ENCODE data around the gene CASP5.
"Not testable (repeated sequence)": the region's sequence is repeated elsewhere in the genome, so short reads cannot be mapped to it uniquely, and the experiment has no call there.

CASP5 gene

DNA sequence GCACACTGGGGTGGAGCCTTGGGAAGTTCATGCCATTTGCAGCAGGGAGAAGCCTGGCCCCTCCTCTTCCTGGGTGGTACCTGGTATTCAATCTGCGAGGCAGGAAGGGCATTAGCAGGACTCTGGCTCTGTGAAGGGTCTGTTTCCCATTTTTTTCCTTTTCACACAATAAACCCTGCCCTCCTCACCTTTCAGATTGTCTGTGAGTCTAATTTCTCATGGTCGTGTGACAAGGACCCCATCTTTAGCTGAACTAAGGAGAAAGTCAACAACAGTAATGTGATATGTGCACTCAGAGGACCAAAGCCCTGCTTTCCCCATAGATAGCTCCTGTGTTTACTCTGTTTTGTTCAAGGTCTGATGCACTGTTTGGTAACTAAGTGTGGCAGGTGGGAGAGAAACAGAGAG is 28.0 kb downstream of the CASP5 start:
- H3K27ac ChIP-seq (ENCODE audit: low read depth, low read length) = no peak overlapping the region
- no peak overlapping the region for H3K9ac ChIP-seq (ENCODE audit: low read depth, low read length)
- H3K4me3 ChIP-seq (ENCODE audit: low read length) = no peak overlapping the region
- H3K27me3 ChIP-seq (ENCODE audit: insufficient read depth, low read length) = no peaks in the 10 kb centered on the region
- H3K9me3 ChIP-seq (ENCODE audit: insufficient read depth, low read depth, low read length) = no peaks in the 10 kb centered on the region
- WGBS = 92% methylated on average over 2 of the region's 2 CpGs
- H3K4me1 ChIP-seq (ENCODE audit: insufficient read depth, low read length) = no peaks in the 10 kb centered on the region
- H3K36me3 ChIP-seq (ENCODE audit: insufficient read depth, low read length) = no peaks in the 10 kb centered on the region

DNA sequence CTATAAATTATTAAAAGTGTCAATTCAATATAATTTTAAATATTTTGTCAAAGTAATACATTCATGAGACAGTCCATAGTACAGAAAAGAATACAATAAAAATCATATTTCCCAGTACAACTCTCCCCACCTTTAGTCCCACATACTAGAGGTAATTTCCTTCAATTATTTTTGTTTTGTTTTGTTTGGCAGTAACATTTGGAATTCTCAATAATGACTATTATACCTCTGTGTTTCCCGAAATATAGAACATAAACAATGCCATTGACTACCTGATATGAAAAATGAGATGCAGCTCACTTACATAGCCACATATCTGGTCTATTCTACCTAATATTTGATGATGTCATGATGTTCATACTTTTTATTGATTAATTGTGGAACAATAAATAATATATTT is 30.2 kb downstream of the CASP5 start:
- 67% methylated on average over 1 of the region's 1 CpG for WGBS
- no peak overlapping the region for H3K4me3 ChIP-seq (ENCODE audit: low read length)
- H3K9me3 ChIP-seq (ENCODE audit: insufficient read depth, low read depth, low read length) = peaks cover 3% of the 10 kb centered on the region; the same call in 1 of the 2 replicates
- no peaks in the 10 kb centered on the region for H3K36me3 ChIP-seq (ENCODE audit: insufficient read depth, low read length)
- H3K27ac ChIP-seq (ENCODE audit: low read depth, low read length) = no peak overlapping the region
- H3K9ac ChIP-seq (ENCODE audit: low read depth, low read length) = no peak overlapping the region
- H3K27me3 ChIP-seq (ENCODE audit: insufficient read depth, low read length) = no peaks in the 10 kb centered on the region
- H3K4me1 ChIP-seq (ENCODE audit: insufficient read depth, low read length) = no peaks in the 10 kb centered on the region

DNA sequence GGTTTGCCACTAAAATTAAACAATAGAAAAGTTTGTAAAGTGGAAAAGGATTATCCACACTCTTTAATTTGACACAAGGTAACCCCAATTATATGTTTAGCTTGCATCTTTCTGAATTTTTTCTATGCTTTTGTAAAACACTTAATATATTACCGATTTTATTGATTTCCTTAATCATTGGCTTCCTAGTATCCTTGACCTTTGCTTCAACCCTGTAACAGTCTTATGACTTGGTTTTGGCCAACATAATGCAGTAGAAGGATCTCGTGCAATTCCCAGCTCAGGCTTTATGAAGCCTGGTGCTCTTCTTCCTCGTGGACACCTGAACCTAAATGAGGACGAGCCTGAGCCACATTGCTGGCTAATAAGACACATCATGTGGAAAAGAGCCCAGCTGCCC is 31.0 kb downstream of the CASP5 start:
- Histone ChIP-seq H3K4me1 (ENCODE audit: insufficient read depth, low read length) (no peaks in the 10 kb centered on the region), H3K9me3 (ENCODE audit: insufficient read depth, low read depth, low read length) (peaks cover 3% of the 10 kb centered on the region; the same call in 1 of the 2 replicates), H3K9ac (ENCODE audit: low read depth, low read length) (no peak overlapping the region), H3K36me3 (ENCODE audit: insufficient read depth, low read length) (no peaks in the 10 kb centered on the region), H3K27me3 (ENCODE audit: insufficient read depth, low read length) (no peaks in the 10 kb centered on the region), H3K4me3 (ENCODE audit: low read length) (no peak overlapping the region), H3K27ac (ENCODE audit: low read depth, low read length) (no peak overlapping the region)
- 96% methylated on average over 4 of the region's 4 CpGs for WGBS

DNA sequence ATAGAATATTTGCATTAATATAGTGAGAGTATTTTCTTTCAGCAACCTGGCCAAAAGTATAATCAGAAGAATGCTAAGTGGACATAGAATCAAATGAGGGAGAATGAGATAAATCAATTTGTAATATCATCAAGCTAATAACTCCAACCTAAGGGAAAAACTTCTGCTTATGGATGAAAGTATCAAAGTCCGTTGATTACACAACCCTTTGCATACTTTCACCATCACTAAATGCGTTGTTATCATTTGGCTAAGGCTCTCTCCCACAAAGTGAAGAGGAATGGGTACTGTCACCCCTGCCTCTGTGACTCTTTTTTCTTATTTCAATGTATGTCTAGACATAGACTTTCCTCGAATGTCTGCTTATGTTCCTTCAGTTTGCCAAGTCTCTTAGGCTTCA is 38.2 kb downstream of the CASP5 start:
- Histone ChIP-seq H3K9ac (ENCODE audit: low read depth, low read length) (no peak overlapping the region), H3K36me3 (ENCODE audit: insufficient read depth, low read length) (no peaks in the 10 kb centered on the region), H3K9me3 (ENCODE audit: insufficient read depth, low read depth, low read length) (peaks cover 3% of the 10 kb centered on the region; the same call in 1 of the 2 replicates), H3K27ac (ENCODE audit: low read depth, low read length) (no peak overlapping the region), H3K4me1 (ENCODE audit: insufficient read depth, low read length) (no peaks in the 10 kb centered on the region), H3K27me3 (ENCODE audit: insufficient read depth, low read length) (no peaks in the 10 kb centered on the region), H3K4me3 (ENCODE audit: low read length) (no peak overlapping the region)
- WGBS = 96% methylated on average over 3 of the region's 3 CpGs

DNA sequence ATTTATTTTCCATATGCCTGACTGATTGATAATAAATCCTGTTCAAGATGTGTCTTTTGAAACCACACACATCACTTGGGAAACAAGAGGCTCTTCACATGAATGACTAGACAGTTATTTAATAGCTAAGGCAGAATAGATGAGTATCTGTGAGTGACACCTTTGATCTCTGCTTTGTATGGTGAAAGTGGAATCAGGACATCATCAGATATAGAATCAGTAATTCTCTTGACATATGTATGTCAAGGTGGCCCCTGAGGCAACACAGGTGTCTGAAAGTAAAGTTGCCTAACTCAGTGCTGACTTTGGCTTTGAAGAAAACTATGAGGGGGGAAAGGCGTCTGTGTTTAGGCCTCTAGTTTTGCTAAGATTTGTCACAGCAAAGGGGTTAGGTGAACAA is 43.1 kb downstream of the CASP5 start:
- Histone ChIP-seq H3K36me3 (ENCODE audit: insufficient read depth, low read length) (no peaks in the 10 kb centered on the region), H3K9me3 (ENCODE audit: insufficient read depth, low read depth, low read length) (no peaks in the 10 kb centered on the region), H3K4me3 (ENCODE audit: low read length) (no peak overlapping the region), H3K9ac (ENCODE audit: low read depth, low read length) (no peak overlapping the region), H3K27ac (ENCODE audit: low read depth, low read length) (no peak overlapping the region), H3K27me3 (ENCODE audit: insufficient read depth, low read length) (no peaks in the 10 kb centered on the region), H3K4me1 (ENCODE audit: insufficient read depth, low read length) (no peaks in the 10 kb centered on the region)
- 92% methylated on average over 1 of the region's 1 CpG for WGBS

DNA sequence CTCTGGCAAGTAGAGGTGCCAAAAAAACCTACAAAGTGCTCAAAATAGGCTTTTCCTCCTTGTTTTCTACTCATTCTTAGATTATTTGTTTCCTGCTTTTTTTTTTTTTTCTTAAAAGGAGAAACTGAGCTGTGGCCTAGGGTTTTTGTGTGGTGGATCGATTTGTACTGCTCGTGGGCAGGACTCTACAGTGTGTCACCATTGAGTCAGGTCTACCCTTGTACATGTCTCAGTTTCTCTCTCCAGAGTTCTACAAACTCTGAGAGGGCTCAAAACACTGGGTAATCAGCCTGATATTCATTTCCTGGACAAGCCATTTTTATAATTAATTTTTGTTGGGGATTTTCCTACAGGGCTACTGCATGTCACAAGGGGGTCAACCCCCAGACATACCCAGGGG is 49.4 kb downstream of the CASP5 start:
- Histone ChIP-seq H3K9ac (ENCODE audit: low read depth, low read length) (no peak overlapping the region), H3K27ac (ENCODE audit: low read depth, low read length) (no peak overlapping the region), H3K4me3 (ENCODE audit: low read length) (no peak overlapping the region), H3K36me3 (ENCODE audit: insufficient read depth, low read length) (no peaks in the 10 kb centered on the region), H3K27me3 (ENCODE audit: insufficient read depth, low read length) (no peaks in the 10 kb centered on the region), H3K4me1 (ENCODE audit: insufficient read depth, low read length) (0 out of 2 replicates have a peak, but pooled peaks cover 5% of the 10 kb centered on the region), H3K9me3 (ENCODE audit: insufficient read depth, low read depth, low read length) (peaks cover 14% of the 10 kb centered on the region)
- WGBS = 95% methylated on average over 2 of the region's 2 CpGs

DNA sequence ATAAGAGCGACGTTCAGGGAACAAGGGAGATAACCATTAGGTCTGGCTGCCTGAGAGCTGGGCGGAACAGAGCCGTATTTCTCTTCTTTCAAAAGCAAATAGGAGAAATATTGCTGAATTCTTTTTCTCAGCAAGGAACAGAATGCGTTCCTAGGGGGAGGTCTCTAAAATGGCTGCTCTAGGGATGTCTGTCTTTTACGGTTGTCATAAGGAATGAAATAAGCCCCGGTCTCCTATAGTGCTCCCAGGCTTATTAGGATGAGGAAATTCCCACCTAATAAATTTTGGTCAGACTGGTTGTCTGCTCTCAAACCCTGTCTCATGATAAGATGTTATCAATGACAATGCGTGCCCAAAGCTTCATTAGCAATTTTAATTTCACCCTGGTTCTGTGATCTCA is 50.0 kb downstream of the CASP5 start:
- H3K27me3 ChIP-seq (ENCODE audit: insufficient read depth, low read length); H3K9ac ChIP-seq (ENCODE audit: low read depth, low read length); H3K4me3 ChIP-seq (ENCODE audit: low read length); H3K36me3 ChIP-seq (ENCODE audit: insufficient read depth, low read length); H3K27ac ChIP-seq (ENCODE audit: low read depth, low read length); H3K4me1 ChIP-seq (ENCODE audit: insufficient read depth, low read length): not testable (repeated sequence)
- H3K9me3 ChIP-seq (ENCODE audit: insufficient read depth, low read depth, low read length) = peaks cover 14% of the 10 kb centered on the region
- 93% methylated on average over 8 of the region's 8 CpGs for WGBS

DNA sequence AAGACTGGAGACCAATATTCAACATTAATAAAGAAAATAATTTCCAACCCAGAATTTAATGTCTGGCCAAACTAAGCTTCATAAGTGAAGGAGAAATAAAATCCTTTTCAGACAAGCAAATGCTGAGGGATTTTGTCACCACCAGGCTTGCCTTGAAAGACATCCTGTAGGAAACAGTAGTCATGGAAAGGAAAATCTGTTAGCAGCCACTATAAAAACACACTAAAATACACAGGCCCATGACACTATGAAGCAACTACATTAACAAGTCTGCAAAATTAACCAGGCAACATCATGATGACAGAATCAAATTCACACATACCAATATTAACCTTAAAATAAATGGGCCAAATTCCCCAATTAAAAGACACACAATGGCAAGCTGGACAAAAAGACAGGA is 52.2 kb downstream of the CASP5 start:
- Histone ChIP-seq H3K27me3 (ENCODE audit: insufficient read depth, low read length) (no peaks in the 10 kb centered on the region), H3K9ac (ENCODE audit: low read depth, low read length) (no peak overlapping the region), H3K27ac (ENCODE audit: low read depth, low read length) (no peak overlapping the region)

DNA sequence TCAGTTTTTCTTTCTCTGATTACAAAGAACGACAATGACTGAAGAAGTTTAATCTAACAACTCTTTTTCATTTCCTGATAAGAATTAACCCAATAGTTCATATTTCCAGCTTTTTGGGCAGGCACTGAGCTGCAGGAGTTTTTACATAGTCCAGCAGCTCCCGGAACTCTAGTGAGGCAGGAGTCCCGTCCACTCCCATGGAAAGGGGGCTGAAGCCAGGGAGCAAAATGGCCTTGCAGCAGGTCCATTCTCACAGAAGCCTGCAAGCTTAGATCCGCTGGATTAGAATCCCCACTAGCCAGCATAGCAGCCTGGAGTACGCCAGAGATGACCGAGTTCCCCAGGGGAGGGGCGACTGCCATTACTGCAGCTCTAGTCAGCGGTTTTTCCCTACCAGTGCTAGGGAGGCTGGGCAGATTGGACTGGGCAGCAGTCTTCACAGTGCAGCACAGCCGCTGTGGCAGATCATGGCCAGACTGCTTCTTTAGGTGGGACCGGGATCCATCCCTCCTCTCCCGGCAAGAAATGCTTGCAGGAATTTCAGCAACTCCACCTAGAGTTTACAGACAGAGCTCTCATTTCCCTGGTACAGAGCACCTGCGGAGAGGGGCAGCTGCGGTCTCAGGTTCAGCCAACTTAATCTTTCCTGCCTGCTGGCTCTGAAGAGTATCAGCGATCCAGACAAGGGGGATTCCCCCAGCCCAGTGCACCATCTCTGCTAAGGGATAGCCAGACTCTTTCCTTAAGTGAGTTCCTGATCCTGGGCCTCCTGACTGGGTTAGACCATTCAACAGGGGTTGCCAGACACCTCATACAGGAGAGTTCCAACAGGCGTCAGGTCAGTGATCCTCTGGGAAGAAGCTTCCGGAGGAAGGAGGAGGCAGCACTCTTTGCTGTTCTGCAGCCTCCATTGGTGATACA is 53.9 kb downstream of the CASP5 start:
- H3K9me3 ChIP-seq (ENCODE audit: insufficient read depth, low read depth, low read length) = peaks cover 17% of the 10 kb centered on the region
- H3K36me3 ChIP-seq (ENCODE audit: insufficient read depth, low read length) = no peaks in the 10 kb centered on the region
- WGBS = 91% methylated on average over 16 of the region's 16 CpGs
- H3K4me3 ChIP-seq (ENCODE audit: low read length) = no peak overlapping the region
- peaks cover 6% of the 10 kb centered on the region; the same call in 1 of the 2 replicates for H3K4me1 ChIP-seq (ENCODE audit: insufficient read depth, low read length)
- H3K27ac ChIP-seq (ENCODE audit: low read depth, low read length) = no peak overlapping the region
- H3K27me3 ChIP-seq (ENCODE audit: insufficient read depth, low read length) = no peaks in the 10 kb centered on the region
- no peak overlapping the region for H3K9ac ChIP-seq (ENCODE audit: low read depth, low read length)

More for the DNA sequence above, 52.2 kb downstream of the CASP5 start:
- Histone ChIP-seq H3K9me3 (ENCODE audit: insufficient read depth, low read depth, low read length) (peaks cover 14% of the 10 kb centered on the region), H3K36me3 (ENCODE audit: insufficient read depth, low read length) (no peaks in the 10 kb centered on the region), H3K4me1 (ENCODE audit: insufficient read depth, low read length) (peaks cover 6% of the 10 kb centered on the region; the same call in 1 of the 2 replicates), H3K4me3 (ENCODE audit: low read length) (no peak overlapping the region)

DNA sequence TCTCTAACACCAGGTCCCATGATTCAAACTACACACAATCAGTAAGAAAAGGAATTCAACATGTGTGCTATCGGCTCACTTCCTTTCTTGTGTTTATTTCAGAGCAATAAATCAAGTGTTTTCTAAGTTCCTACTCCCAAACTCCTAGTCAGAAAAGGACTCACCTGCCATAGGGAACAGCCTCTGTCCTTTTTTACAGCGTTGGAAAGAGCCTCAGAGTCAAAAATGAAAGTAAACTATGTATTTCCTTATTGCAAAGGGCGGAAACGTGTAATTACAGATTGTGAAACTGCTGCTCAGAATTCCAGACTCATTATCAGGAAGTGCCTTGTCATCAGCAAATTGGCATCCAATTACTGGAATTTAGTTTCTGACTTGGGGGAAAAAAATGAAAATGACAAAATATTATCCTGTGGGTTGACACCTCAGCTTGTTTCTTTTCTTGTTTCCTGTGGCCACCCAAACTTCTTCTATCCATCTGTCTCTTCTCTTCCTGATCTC is 54.6 kb downstream of the CASP5 start, which contains the start of gene CASP4:
Gene CASP4, minus strand, starts transcription at position 220 of the 501 bp plus-strand sequence. Its CDS starts 49 bp downstream, at position 171.
- Histone ChIP-seq H3K9me3 (ENCODE audit: insufficient read depth, low read depth, low read length) (peaks cover 17% of the 10 kb centered on the region), H3K4me1 (ENCODE audit: insufficient read depth, low read length) (peaks cover 6% of the 10 kb centered on the region; the same call in 1 of the 2 replicates), H3K27ac (ENCODE audit: low read depth, low read length) (no peak within 1 kb of the TSS), H3K36me3 (ENCODE audit: insufficient read depth, low read length) (no peaks in the 10 kb centered on the region), H3K27me3 (ENCODE audit: insufficient read depth, low read length) (no peaks in the 10 kb centered on the region), H3K9ac (ENCODE audit: low read depth, low read length) (peak within 1 kb of the TSS; percentile 32; the same call in 1 of the 2 replicates), H3K4me3 (ENCODE audit: low read length) (no peak within 1 kb of the TSS; the same call in 1 of the 2 replicates)
- WGBS = 97% methylated on average over 4 of the region's 4 CpGs

DNA sequence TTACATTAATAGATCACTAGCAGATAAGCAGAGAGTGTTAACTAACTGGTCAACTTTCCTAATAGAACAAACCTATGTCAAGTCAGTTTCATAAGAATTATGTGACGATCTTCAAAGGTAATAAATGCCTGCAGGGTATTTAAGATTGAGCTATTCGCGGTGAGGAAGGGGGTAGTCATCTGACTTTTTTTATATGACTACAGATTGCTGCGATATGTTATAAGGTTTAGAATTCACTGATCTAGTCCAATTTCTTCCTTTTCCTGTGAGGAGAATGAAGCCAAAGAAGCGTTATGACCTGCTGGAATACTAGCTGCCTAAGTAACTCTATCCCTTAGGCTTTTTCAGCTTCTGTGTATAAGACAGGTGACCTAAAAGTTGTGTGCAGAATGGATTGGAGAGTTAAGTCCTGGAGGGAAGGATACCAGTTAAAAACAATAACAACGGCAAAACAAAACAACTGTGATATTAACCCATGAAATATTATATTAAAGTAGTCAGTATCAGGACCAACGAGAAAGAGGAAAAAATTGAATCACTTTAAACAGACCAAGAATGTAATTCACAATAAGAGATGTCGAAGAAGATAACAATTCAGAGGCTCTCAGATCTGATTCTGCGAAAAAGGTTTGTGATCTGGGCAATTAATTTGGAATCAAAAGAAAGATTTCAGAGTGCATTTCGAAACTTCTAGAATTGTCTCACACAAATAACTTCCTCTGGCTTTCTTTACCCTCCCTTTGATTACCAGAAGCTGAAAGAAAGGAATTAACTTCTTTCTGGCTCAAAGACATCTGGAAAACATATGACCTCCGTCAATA is 55.2 kb downstream of the CASP5 start:
- Histone ChIP-seq H3K9ac (ENCODE audit: low read depth, low read length) (no peak overlapping the region), H3K4me1 (ENCODE audit: insufficient read depth, low read length) (peaks cover 6% of the 10 kb centered on the region; the same call in 1 of the 2 replicates), H3K9me3 (ENCODE audit: insufficient read depth, low read depth, low read length) (peaks cover 18% of the 10 kb centered on the region), H3K27ac (ENCODE audit: low read depth, low read length) (no peak overlapping the region), H3K27me3 (ENCODE audit: insufficient read depth, low read length) (no peaks in the 10 kb centered on the region), H3K4me3 (ENCODE audit: low read length) (no peak overlapping the region; the same call in 1 of the 2 replicates), H3K36me3 (ENCODE audit: insufficient read depth, low read length) (no peaks in the 10 kb centered on the region)
- WGBS = 96% methylated on average over 9 of the region's 11 CpGs

Data from HUES64 (cell line).